B cell (primary cell): Measurements from ENCODE around the gene FBXO8.

Experiments used
- CTCF ChIP-seq: fragments of 200-600 bp; IDR thresholded peaks from one replicate; pipeline ENCODE4 v1.8.0; 2022; ENCODE audit warnings: antibody characterized with exemption, mild to moderate bottlenecking
- EZH2 ChIP-seq: IDR thresholded peaks from 2 replicates; pipeline ENCODE4 v1.6.1; 2012; ENCODE audit warnings: borderline replicate concordance, low read depth, mild to moderate bottlenecking, moderate library complexity, low read length; ENCODE audit not compliant: insufficient read depth, poor library complexity, severe bottlenecking

GRCh38 chr4:174255374-174255773 lies 28.1 kb downstream of the FBXO8 start:
- TF ChIP-seq CTCF (no peak), EZH2 (no peak)
